ENCODE data around the gene NUAK2.

- TF ChIP-seq CTCF (conservative IDR thresholded peaks at IDR 0.05) (no peak), EZH2 (IDR thresholded peaks at IDR 0.05; ENCODE audit: low read depth) (no peak)
Observed at GRCh38 chr1:205272536-205272935, 49.0 kb downstream of the NUAK2 start.

All from PC-9 (cell line).